Rectal smooth muscle tissue (tissue), 1 donor: ENCODE measurements around the gene LUZP2.

Experiments
- H3K27ac ChIP-seq: one replicate; pipeline ENCODE4 v1.7.0; 2013; ENCODE audit warnings: low read depth, low read length, inconsistent platforms
- H3K27me3 ChIP-seq: one replicate; pipeline ENCODE4 v1.7.0; 2013; ENCODE audit warnings: low read length; ENCODE audit not compliant: control insufficient read depth, insufficient read depth
- H3K36me3 ChIP-seq: one replicate; pipeline ENCODE4 v1.7.0; 2013; ENCODE audit warnings: low read length; ENCODE audit not compliant: control insufficient read depth, insufficient read depth
- H3K4me1 ChIP-seq: one replicate; pipeline ENCODE4 v1.7.0; 2013; ENCODE audit warnings: low read length; ENCODE audit not compliant: control insufficient read depth, insufficient read depth
- H3K4me3 ChIP-seq: one replicate; pipeline ENCODE4 v1.7.0; 2013; ENCODE audit warnings: low read length
- H3K9ac ChIP-seq: one replicate; pipeline ENCODE4 v1.7.0; 2013; ENCODE audit warnings: low read length

The LUZP2 gene

GRCh38 chr11:24574461-24574860 is 77.6 kb downstream of the LUZP2 start:
- H3K4me3 ChIP-seq = no peak overlapping the region
- no peaks in the 10 kb centered on the region for H3K36me3 ChIP-seq
- H3K27me3 ChIP-seq = no peaks in the 10 kb centered on the region
- H3K9ac ChIP-seq = no peak overlapping the region
- H3K4me1 ChIP-seq = no peaks in the 10 kb centered on the region
- no peak overlapping the region for H3K27ac ChIP-seq

- H3K4me1 ChIP-seq = no peaks in the 10 kb centered on the region
- no peak overlapping the region for H3K27ac ChIP-seq
- no peaks in the 10 kb centered on the region for H3K36me3 ChIP-seq
- H3K27me3 ChIP-seq = no peaks in the 10 kb centered on the region
- H3K4me3 ChIP-seq = no peak overlapping the region
- H3K9ac ChIP-seq = no peak overlapping the region
Measured at GRCh38 chr11:24575392-24575791, 78.5 kb downstream of the LUZP2 start.

- Histone ChIP-seq H3K27ac (no peak overlapping the region), H3K4me1 (no peaks in the 10 kb centered on the region)
Measured at GRCh38 chr11:24585192-24585591, 88.3 kb downstream of the LUZP2 start.

GRCh38 chr11:24587635-24588034 is 90.8 kb downstream of the LUZP2 start:
- Histone ChIP-seq H3K27me3 (no peaks in the 10 kb centered on the region), H3K4me3 (no peak overlapping the region), H3K36me3 (no peaks in the 10 kb centered on the region), H3K4me1 (no peaks in the 10 kb centered on the region), H3K9ac (no peak overlapping the region), H3K27ac (no peak overlapping the region)

More at GRCh38 chr11:24585192-24585591, 88.3 kb downstream of the LUZP2 start:
- Histone ChIP-seq H3K27me3 (no peaks in the 10 kb centered on the region), H3K36me3 (no peaks in the 10 kb centered on the region), H3K4me3 (no peak overlapping the region), H3K9ac (no peak overlapping the region)

GRCh38 chr11:24588081-24588480 is 91.2 kb downstream of the LUZP2 start:
- no peaks in the 10 kb centered on the region for H3K4me1 ChIP-seq
- no peaks in the 10 kb centered on the region for H3K27me3 ChIP-seq
- H3K36me3 ChIP-seq = no peaks in the 10 kb centered on the region
- H3K4me3 ChIP-seq = no peak overlapping the region
- no peak overlapping the region for H3K9ac ChIP-seq
- H3K27ac ChIP-seq = no peak overlapping the region

GRCh38 chr11:24589064-24589463 is 92.2 kb downstream of the LUZP2 start:
- H3K27me3 ChIP-seq = no peaks in the 10 kb centered on the region
- H3K4me3 ChIP-seq = no peak overlapping the region
- no peaks in the 10 kb centered on the region for H3K4me1 ChIP-seq
- no peak overlapping the region for H3K27ac ChIP-seq
- H3K36me3 ChIP-seq = no peaks in the 10 kb centered on the region
- no peak overlapping the region for H3K9ac ChIP-seq

- Histone ChIP-seq H3K27ac (no peak overlapping the region), H3K27me3 (no peaks in the 10 kb centered on the region), H3K4me3 (no peak overlapping the region), H3K4me1 (no peaks in the 10 kb centered on the region), H3K9ac (no peak overlapping the region), H3K36me3 (no peaks in the 10 kb centered on the region)
Measured at GRCh38 chr11:24591283-24591682, 94.4 kb downstream of the LUZP2 start.

GRCh38 chr11:24592360-24592759 is 95.5 kb downstream of the LUZP2 start:
- H3K36me3 ChIP-seq = no peaks in the 10 kb centered on the region
- no peaks in the 10 kb centered on the region for H3K27me3 ChIP-seq
- H3K4me3 ChIP-seq = no peak overlapping the region
- no peak overlapping the region for H3K27ac ChIP-seq
- H3K4me1 ChIP-seq = no peaks in the 10 kb centered on the region
- no peak overlapping the region for H3K9ac ChIP-seq

- Histone ChIP-seq H3K9ac (no peak overlapping the region), H3K4me3 (no peak overlapping the region), H3K27ac (no peak overlapping the region), H3K36me3 (no peaks in the 10 kb centered on the region), H3K27me3 (no peaks in the 10 kb centered on the region), H3K4me1 (no peaks in the 10 kb centered on the region)
Measured at GRCh38 chr11:24593332-24593731, 96.5 kb downstream of the LUZP2 start.

- H3K4me3 ChIP-seq = no peak overlapping the region
- no peaks in the 10 kb centered on the region for H3K27me3 ChIP-seq
- no peak overlapping the region for H3K9ac ChIP-seq
- no peaks in the 10 kb centered on the region for H3K4me1 ChIP-seq
- no peak overlapping the region for H3K27ac ChIP-seq
- no peaks in the 10 kb centered on the region for H3K36me3 ChIP-seq
Measured at GRCh38 chr11:24594401-24594800, 97.5 kb downstream of the LUZP2 start.

GRCh38 chr11:24598641-24599040 is 101.8 kb downstream of the LUZP2 start:
- Histone ChIP-seq H3K9ac (no peak overlapping the region), H3K4me1 (no peaks in the 10 kb centered on the region), H3K27me3 (no peaks in the 10 kb centered on the region), H3K4me3 (no peak overlapping the region), H3K36me3 (no peaks in the 10 kb centered on the region), H3K27ac (no peak overlapping the region)

- no peaks in the 10 kb centered on the region for H3K27me3 ChIP-seq
- H3K27ac ChIP-seq = no peak overlapping the region
- no peaks in the 10 kb centered on the region for H3K36me3 ChIP-seq
- H3K4me1 ChIP-seq = no peaks in the 10 kb centered on the region
- no peak overlapping the region for H3K9ac ChIP-seq
- H3K4me3 ChIP-seq = no peak overlapping the region
Measured at GRCh38 chr11:24609192-24610119, 112.6 kb downstream of the LUZP2 start.
